Articular chondrocyte of knee joint (primary cell): ENCODE results near the gene RTL5. TPM values are rescaled to one million over a fixed set of nuclear protein-coding genes. Genes with fewer than 3 reads are reported as not detected.

Source experiments
- total RNA-seq: library from RNA; depleted of rRNA; stranded (reverse); fragments of >200 nt; gene quantifications from 2 replicates; pipeline ENCODE4 v1.2.3, GENCODE V29; 2012

The RTL5 gene
- 0.91 and 1.1 TPM in 2 replicates for total RNA-seq

GRCh38 chrX:72131317-72132294 is at the start of gene RTL5:
RTL5 (minus strand) TSS chrX:72131915.

Other genes starting within 250 kb of the RTL5 start
- gene NHSL2, start 221.1 kb downstream of the RTL5 start, total RNA-seq: 0.26 and 0.32 TPM in 2 replicates
- 5.2 and 10.3 TPM in 2 replicates for gene PIN4, start 49.8 kb upstream of the RTL5 start, total RNA-seq
- gene ERCC6L, start 107.1 kb upstream of the RTL5 start, total RNA-seq: 2.4 and 3.6 TPM in 2 replicates
- gene RPS4X, start 145.3 kb upstream of the RTL5 start, total RNA-seq: 792 and 1,038 TPM in 2 replicates
- 0.13 TPM in 1 of 2 replicates, not detected in the other for gene CITED1, start 174.0 kb upstream of the RTL5 start, total RNA-seq